HCEC 1CT (cell line): Measurements from ENCODE around the gene A2ML1.
"Not testable (repeated sequence)": the region's sequence is repeated elsewhere in the genome, so short reads cannot be mapped to it uniquely, and the experiment has no call there.

ENCODE experiments used
- DNase-seq: peaks from one replicate; pipeline ENCODE4 v3.0.0-alpha.2; 2017

The A2ML1 gene

DNA sequence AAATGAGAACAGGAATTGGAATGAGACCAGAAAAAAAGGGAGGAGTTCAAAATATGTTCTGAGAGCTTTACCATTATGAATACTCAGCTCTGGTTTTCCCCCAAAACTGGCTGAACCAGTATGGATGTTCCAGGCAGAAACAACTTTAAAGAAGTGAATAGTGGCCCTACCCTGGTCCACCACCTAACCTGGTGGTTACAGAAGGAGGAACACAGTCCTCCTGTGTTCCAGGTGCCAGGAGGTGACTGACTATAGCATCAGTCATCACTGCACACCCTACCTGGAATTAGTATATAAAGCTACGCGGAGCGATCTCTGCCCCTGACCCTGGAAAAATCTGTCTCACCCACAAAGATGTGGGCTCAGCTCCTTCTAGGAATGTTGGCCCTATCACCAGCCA, at the start of gene A2ML1:
A2ML1 (plus strand) TSS at position 324 of the 400 bp plus-strand sequence; CDS start at position 355, 31 bp downstream.
- DNase-seq, result no peak

DNA sequence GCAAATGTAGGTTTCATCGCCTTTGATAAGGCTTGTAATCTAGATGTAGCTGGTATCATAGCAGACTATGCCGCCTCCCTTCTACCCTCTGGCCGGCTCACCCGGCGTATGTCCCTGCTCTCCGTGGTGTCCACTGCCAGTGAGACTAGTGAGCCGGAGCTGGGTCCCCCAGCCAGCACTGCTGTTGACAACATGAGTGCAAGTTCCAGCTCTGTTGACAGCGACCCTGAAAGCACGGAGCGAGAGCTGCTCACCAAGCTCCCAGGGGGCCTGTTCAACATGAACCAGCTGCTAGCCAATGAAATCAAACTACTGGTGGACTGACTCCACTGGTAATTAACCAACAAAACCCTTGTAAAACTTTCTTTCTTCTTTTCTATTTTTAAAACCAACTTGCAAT, 49.0 kb upstream of the A2ML1 start:
- no peak for DNase-seq

DNA sequence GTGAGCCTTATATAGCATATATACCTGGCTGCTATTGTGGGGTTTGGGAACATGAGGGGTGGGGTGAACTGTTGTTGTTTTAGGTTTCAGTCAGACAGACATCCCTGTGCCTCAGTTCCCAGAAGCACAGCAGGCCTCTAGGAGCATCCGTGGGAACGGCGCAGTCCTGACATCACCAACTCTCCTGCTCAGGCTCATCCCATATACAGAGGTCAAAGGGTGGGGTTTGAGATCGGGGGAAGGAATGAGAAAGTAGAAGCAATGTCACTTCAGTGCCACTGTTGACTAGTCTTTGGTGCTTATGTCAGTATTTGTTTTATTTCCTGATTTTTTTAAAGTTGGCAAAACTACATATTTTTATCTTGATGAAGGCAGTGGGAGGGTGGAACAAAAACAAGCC, 43.1 kb upstream of the A2ML1 start:
- DNase-seq, result no peak

DNA sequence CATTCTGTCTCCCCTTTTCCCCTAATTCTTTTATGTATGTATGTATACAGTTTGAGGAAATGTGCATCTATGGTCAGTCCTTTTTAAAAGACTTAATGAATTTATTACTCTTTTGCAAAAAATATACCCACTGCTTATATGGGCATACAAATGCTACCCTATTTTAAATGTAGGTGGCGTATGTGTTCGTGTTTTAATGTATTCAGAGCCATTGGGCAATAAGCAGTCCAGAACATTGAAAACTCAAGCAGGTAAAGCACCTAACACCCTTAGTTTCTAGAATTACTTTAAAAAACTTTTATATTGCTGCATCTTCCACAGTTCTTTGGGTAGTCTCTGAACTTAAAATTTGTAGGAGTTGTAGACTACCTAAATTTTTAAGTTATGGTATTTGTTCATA, 42.6 kb upstream of the A2ML1 start:
- no peak for DNase-seq

DNA sequence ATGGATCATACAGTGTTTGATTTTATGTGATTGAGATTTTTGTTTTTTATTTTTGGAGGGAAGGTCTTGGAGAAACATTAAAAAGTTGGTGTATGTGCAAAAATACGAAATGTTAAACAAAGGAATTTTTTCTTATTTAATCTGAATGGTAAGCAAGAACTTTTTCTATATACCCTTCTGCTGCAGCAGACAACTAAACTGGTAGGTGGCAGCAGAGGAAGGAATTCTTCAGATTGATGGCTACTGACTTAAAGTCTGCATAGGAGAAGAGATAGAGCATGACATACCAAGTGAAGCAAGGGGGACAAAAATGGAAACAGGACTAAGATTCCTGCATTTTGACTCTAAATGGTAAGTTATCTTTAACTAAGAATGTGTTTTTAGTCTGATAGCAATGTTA, 42.0 kb upstream of the A2ML1 start:
- DNase-seq, result peak; percentile 16

DNA sequence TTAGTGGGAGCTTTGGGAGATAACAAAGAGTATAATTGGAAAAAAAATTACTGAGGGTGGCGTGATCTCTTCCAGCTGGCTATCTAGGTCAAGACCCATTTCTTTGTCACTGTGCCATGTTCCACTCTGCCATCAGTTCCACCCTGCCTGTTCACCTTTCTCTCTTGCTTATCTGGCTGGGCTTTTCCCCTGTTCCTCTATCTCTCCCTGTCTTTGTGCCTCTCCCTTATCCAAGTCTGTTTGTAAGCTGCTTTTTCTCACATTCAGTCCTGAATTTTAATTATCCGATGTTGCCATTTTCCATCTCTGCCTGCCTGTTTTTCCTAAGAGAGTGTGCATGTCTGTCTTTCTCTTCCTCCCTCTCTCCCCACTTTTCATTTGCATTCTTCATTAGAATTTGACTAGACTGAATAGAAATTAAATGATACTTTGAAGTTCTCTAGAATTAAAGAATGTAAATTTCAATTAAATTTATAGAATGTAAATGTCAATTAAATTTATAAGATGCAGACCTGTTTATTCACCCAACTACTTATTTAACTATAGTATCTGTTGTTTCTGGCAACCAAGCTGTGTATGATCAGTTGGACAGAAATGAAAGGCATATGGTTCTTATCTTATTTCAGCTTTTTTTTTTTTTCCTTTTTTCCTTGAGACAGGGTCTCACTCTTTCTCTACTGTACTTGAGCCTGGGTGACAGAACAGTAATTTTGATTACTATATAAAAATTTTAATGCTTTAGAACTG, 40.9 kb upstream of the A2ML1 start:
- DNase-seq, result no peak

DNA sequence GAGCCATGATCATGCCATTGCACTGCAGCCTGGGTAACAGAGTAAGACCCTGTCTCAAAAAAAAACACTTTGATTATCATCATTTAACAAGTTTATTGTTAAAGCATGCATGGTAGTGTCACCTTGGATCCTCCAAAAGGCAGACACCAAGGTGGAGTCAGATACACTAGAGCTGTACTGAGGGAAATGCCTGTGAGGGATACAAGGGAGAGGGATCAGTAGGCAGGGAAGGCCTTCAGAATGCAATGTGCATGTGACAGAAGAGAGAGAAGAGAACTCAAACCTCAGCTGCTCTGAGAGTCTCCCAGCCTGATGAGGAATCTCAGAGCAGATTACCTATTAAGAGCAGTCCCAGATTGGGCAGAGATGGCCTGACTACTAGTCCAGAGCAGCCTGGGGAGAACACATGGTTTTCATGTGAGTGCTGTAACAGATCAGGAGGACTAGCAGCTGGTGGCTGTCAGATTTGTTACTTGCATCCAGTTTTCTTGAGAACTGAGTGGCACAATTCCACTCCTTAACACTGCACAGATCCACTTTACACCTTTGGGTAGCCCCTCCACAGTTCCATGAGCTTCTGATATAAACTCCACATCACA, 38.0 kb upstream of the A2ML1 start:
- no peak for DNase-seq

DNA sequence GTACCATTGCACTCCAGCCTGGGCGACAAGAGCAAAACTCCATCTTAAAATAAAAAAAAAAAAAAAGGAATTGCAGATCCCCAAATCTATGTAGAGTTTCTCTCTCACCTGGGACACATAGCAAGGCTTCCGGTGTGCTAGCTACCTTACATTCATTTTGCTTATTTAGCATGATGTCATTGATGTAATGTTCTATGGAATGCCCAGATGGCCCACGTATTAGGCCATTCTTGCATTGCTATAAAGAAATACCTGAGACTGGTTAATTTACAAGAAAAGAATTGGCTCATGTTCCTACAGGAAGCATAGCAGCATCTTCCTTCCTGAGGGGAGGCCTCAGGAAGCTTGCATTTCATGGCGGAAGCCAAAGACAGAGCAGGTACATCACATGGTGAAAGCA, 36.9 kb upstream of the A2ML1 start:
- no peak for DNase-seq

DNA sequence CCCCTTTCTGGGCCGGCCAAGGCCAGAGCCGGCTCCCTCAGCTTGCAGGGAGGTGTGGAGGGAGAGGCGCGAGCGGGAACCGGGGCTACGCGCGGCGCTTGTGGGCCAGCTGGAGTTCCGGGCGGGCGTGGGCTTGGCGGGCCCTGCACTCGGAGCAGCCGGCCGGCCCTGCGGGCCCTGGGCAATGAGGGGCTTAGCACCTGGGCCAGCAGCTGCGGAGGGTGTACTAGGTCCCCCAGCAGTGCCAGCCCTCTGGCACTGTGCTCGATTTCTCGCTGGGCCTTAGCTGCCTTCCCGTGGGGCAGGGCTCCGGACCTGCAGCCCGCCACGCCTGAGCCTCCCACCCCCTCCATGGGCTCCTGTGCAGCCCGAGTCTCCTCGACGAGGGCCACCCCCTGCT, 35.2 kb upstream of the A2ML1 start:
- not testable (repeated sequence) for DNase-seq

DNA sequence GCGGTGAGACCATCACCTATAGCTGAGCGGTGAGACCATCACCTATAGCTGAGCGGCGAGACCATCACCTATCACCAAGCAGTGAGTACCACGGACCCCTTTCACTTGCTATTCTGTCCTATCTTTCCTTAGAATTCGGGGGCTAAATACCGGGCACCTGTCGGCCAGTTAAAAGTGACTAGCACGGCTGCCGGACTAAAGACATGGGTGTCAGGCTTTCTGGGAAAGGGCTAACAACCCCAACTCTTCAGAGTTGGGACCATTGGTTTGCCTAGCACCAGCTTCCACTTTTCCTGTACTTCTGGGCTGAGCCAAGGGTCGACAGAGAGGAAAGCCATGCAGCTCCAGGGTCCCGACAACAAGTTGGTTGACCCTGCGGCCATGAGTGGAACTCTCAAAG, 33.7 kb upstream of the A2ML1 start:
- DNase-seq, result not testable (repeated sequence)

DNA sequence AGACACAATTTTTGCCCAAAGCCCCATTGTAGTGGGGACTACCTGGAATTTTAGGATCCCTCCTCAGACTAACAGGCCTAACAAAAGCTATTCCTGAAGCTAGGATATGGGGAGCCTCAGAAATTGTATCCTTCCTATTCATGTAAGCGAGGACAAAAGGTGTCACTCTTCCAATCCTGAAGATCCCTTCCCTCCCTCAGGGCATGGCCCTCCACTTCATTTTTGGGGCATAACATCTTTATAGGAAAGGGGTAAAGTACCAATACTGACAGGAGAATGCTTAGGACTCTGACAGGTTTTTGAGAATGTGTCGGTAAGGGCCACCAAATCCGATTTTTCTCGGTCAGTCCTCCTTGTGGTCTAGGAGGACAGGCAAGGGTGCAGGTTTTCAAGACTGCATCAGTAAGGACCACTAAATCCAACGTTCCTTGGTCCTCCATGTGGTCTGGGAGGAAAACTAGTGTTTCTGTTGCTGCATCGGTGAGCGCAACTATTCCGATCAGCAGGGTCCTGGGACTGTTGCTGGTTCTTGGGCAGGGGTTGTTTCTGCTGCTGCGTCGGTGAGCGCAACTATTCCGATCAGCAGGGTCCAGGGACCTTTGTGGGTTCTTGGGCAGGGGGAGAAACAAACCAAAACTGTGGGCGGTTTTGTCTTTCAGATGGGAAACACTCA, 32.9 kb upstream of the A2ML1 start:
- not testable (repeated sequence) for DNase-seq

DNA sequence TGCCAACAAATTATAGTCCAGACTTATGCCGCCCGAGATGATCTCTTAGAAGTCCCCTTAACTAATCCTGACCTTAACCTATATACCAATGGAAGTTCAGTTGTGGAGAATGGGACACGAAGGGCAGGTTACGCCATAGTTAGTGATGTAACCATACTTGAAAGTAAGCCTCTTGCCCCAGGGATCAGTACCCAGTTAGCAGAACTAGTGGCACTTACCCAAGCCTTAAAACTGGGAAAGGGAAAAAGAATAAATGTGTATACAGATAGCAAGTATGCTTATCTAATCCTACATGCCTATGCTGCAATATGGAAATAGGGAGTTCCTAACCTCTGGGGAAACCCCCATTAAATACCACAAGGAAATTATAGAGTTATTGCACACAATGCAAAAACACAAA, 29.2 kb upstream of the A2ML1 start:
- DNase-seq, result not testable (repeated sequence)

DNA sequence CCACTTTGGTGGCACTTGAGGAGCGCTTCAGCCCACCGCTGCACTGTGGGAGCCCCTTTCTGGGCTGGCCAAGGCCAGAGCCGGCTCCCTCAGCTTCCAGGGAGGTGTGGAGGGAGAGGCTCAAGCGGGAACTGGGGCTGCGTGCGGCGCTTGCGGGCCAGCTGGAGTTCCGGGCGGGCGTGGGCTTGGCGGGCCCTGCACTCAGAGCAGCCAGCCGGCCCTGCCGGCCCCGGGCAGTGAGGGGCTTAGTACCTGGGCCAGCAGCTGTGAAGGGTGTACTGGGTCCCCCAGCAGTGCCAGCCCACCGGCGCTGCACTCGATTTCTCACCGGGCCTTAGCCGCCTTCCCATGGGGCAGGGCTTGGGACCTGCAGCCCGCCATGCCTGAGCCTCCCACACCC, 27.8 kb upstream of the A2ML1 start:
- not testable (repeated sequence) for DNase-seq

DNA sequence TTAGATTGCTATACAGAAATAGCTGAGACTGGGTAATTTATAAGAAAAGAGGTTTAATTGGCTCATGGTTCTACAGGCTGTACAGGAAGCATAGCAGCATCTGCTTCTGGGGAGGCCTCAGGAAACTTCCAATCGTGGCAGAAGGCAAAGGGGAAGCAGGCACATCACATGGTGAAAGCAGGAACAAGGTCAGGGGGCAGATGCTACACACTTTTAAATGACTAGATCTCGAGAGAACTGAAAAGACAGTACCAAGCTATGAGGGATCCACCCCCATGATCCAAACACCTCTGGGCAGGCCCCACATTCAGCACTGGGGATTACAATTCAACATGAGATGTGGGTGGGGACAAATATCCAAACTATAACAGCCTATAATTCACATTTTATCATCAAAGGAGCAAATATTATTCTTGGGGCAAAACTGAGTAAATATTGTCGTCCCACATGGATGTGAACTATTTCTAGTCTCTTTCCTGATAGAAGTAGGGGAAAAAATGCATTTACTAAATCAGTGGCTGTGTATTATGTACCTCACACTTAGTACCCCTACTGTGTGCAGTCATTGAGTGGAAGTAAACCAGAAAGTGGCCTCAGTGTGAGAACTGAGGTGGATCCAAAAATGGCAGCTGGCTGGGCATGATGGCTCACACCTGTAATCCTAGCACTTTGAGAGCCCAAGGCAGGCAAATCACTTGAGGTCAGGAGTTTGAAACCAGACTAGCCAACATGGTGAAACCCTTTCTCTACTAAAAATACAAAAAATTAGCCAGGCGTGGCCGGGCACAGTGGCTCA, 25.4 kb upstream of the A2ML1 start:
- no peak for DNase-seq

DNA sequence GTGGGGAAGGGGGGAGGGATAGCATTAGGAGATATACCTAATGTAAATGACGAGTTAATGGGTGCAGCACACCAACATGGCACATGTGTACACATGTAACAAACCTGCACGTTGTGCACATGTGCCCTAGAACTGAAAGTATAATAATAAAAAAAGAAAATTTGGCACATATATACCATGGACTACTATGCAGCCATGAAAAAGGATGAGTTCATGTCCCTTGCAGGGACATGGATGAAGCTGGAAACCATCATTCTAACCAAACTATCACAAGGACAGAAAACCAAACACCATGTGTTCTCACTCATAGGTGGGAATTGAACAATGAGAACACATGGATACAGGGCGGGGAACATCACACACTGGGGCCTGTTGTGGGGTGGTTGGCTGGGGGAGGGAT, 21.2 kb upstream of the A2ML1 start:
- DNase-seq, result not testable (repeated sequence)

DNA sequence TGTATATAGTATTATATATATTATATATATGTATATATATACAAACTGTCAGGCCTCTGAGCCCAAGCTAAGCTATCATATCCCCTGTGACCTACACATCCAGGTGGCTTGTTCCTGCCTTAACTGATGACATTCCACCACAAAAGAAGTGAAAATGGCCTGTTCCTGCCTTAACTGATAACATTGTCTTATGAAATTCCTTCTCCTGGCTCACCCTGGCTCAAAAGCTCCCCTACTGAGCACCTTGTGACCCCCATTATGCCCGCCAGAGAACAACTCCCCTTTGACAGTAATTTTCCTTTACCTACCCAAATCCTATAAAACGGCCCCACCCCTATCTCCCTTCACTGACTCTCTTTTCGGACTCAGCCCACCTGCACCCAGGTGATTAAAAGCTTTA, 17.6 kb upstream of the A2ML1 start:
- not testable (repeated sequence) for DNase-seq

DNA sequence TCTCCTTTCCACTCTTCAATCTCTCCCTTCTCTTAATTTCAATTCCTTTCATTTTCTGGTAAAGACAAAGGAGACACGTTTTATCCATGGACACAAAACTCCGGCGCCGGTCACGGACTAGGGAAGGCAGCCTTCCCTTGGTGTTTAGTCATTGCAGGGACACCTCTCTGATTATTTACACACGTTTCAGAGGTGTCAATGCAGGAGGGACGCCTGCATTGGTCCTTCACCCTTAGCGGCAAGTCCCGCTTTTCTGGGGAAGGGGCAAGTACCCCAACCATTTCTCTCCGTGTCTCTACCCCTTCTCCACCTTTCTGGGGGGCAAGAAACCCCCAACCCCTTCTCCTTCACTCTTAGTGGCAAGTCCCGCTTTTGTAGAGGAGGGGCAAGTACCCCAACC, 16.9 kb upstream of the A2ML1 start:
- DNase-seq, result not testable (repeated sequence)

DNA sequence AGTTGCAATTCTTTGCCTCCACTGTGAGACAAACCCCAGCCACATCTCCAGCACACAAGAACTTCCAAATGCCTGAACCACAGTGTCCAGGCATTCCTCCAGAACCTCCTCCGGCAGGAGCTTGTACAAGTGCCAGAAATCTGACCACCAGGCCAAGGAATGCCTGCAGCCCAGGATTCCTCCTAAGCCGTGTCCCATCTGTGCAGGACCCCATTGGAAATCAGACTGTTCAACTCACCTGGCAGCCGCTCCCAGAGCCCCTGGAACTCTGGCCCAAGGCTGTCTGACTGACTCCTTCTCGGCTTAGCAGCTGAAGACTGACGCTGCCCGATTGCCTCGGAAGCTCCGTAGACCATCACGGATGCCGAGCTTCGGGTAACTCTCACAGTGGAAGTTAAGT, 15.3 kb upstream of the A2ML1 start:
- DNase-seq, result not testable (repeated sequence)

DNA sequence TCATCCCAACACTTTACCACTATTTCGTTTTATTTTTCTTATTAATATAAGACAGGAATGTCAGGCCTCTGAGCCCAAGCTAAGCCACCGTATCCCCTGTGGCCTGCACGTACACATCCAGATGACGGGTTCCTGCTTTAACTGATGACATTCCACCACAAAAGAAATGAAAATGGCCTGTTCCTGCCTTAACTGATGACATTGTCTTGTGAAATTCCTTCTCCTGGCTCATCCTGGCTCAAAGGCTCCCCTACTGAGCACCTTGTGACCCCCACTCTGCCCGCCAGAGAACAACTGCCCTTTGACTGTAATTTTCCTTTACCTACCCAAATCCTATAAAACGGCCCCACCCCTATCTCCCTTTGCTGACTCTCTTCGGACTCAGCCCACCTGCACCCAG, 12.3 kb upstream of the A2ML1 start:
- not testable (repeated sequence) for DNase-seq

DNA sequence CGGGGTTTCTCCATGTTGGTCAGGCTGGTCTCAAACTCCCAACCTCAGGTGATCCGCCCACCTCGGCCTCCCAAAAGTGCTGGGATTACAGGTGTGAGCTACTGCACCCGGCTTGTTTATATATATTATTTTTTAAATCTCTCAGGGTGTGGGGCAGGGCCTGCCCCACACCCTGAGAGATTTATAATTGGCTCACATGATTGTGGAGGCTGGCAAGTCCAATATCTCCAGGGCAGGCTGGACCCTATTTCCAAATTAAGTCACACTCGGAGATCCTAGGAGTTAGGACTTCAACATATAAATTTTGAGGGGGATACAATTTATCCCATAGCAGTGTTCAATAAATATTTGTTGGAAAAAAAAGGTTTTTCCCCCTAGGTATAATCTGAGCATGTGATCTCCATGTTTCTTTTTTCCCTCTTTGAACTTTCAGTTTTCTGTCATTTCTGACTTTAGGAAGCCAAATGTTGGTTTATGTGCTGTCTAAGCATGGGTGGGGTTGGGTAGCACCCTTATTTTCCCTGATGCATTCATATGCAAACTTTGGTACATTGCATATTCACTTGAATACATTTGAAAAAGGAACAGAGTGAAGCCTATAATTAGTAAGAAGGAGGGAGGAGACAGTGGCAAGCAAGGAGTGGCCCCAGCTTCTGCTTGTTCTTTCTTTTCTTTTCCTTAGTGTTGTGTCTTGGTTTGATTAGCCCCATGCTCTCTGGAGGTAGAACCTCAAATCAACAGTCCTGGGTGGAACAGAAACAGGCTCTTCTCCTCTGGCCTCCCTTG, 8.7 kb upstream of the A2ML1 start:
- no peak for DNase-seq

DNA sequence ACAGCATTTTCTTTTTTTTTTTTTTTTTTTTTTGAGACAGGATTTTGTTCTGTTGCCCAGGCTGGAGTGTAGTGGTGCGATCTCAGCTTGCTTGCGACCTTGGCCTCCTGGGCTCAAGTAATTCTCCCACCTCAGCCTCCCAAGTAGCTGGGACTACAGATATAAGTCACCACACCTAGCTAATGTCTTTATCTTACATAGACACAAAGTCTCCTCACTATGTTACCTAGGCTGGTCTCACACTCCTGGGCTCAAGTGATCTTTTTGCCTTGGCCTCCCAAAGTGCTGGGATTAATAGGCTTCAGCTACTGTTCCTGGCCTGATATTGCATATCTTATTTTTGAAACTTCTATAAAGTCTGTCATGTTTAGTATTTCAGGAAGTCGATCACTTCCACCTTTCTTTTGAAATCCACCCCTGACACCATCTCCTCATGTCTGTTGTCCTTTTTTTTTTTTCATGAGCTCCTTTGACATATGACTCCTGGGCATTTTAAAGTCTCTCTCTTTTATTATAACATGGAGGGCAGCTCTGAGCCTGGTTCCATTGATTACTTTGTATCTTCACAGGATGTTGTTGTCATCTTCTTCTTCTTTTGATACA, 5.9 kb upstream of the A2ML1 start:
- DNase-seq, result no peak

DNA sequence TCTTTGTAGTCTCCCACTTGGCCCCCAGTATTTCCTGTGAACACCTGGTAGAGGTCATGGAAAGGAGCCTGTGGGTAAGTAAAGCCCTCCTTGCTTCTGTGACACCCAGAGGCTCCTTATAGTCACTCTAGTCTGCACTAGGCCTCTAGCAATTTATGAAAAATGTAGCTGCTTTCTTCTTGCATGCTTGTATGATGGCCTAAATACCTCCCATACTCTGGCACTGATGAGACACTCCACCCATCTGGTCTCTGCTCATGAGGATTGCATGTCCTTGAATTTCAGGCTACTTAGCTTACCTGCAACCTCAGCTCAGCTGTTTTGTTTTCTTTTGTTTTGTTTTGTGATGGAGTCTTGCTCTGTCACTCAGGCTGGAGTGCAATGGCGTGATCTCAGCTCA, 4.6 kb upstream of the A2ML1 start:
- no peak for DNase-seq
